Stimulated activated memory B cell treated with anti-CD40 and anti-IgM and Interleukin-4, amounts not matched to agents 10 μg/mL and 1 μg/mL and 100 μg/mL, for 72 hours (primary cell): ENCODE data around the gene ATP2C1.
"Not testable (repeated sequence)": the region's sequence is repeated elsewhere in the genome, so short reads cannot be mapped to it uniquely, and the experiment has no call there.

Experiments used
- ATAC-seq: fragments of 150-1000 bp; cut with Tn5 transposase; 2 replicates; pipeline ENCODE4 v1.10.0; 2021
- H3K27ac Mint-ChIP-seq: one replicate; pipeline ENCODE4 v1.8.0; 2022; ENCODE audit warnings: mild to moderate bottlenecking, mixed read lengths
- H3K27me3 Mint-ChIP-seq: one replicate; pipeline ENCODE4 v1.8.0; 2022; ENCODE audit warnings: mixed read lengths
- H3K36me3 Mint-ChIP-seq: one replicate; pipeline ENCODE4 v1.8.0; 2022; ENCODE audit warnings: mixed read lengths
- H3K4me1 Mint-ChIP-seq: one replicate; pipeline ENCODE4 v1.8.0; 2022; ENCODE audit warnings: mixed read lengths
- H3K4me3 Mint-ChIP-seq: one replicate; pipeline ENCODE4 v1.8.0; 2022; ENCODE audit warnings: mild to moderate bottlenecking, moderate library complexity, mixed read lengths
- H3K9me3 Mint-ChIP-seq: one replicate; pipeline ENCODE4 v1.8.0; 2022; ENCODE audit warnings: mixed read lengths

The ATP2C1 gene

DNA sequence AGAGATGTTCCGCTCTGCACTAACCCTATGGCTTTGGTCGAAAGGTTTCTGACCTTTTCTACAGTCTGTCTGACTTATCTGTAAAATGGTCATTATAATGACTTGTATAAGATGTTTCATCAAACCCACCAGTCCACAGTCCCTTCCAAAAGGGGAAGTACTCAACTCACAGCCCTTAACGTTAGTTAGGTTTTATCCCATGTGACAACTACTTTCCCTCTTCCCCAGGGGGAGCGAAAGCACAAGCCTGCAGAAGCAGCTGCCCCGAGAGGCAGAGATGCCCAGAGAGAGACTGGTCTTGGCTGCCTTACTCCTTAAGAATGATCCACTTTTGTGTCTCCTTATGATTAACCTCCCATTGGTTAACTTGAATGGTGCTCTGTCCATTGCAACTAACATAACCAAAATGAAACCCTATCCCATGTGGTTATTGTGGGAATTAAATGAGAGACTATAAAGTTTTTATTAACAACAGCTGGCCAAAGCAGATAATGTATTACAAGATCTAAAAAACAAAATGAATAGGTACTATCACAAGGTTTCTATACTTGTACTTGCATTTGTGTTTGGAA lies 126.3 kb downstream of the ATP2C1 start:
- H3K4me1 Mint-ChIP-seq = peaks cover 36% of the 10 kb centered on the region

DNA sequence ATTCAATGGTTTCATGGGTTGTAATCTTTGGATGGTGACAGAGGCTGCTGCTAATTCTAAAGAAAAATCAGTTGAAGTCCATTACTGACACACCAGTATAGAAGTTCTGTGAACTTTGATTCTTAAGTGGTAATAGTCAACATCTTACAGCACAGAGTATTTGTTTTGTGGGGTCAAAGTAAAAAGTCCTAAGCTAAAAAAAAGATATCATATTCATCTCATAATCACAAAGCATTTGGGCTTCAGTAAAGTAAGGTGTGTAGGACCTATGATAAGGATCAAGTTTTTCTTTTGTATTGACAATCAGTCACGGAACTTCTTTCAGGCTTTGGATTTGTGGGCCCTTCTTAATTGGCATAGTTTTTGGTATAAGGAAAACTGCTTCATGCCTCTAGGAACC lies 131.7 kb downstream of the ATP2C1 start:
- H3K36me3 Mint-ChIP-seq = peaks cover 22% of the 10 kb centered on the region
- no peaks in the 10 kb centered on the region for H3K27me3 Mint-ChIP-seq
- peak overlapping the region; percentile 89 for H3K27ac Mint-ChIP-seq
- H3K4me3 Mint-ChIP-seq = peak overlapping the region; percentile 91
- H3K9me3 Mint-ChIP-seq = no peaks in the 10 kb centered on the region
- no peak for ATAC-seq
- peaks cover 46% of the 10 kb centered on the region for H3K4me1 Mint-ChIP-seq

More for the DNA sequence above, 126.3 kb downstream of the ATP2C1 start:
- H3K4me3 Mint-ChIP-seq = no peak overlapping the region
- no peaks in the 10 kb centered on the region for H3K9me3 Mint-ChIP-seq
- H3K27ac Mint-ChIP-seq = no peak overlapping the region
- H3K36me3 Mint-ChIP-seq = peaks cover 36% of the 10 kb centered on the region
- H3K27me3 Mint-ChIP-seq = no peaks in the 10 kb centered on the region
- ATAC-seq = peak; percentile 50

DNA sequence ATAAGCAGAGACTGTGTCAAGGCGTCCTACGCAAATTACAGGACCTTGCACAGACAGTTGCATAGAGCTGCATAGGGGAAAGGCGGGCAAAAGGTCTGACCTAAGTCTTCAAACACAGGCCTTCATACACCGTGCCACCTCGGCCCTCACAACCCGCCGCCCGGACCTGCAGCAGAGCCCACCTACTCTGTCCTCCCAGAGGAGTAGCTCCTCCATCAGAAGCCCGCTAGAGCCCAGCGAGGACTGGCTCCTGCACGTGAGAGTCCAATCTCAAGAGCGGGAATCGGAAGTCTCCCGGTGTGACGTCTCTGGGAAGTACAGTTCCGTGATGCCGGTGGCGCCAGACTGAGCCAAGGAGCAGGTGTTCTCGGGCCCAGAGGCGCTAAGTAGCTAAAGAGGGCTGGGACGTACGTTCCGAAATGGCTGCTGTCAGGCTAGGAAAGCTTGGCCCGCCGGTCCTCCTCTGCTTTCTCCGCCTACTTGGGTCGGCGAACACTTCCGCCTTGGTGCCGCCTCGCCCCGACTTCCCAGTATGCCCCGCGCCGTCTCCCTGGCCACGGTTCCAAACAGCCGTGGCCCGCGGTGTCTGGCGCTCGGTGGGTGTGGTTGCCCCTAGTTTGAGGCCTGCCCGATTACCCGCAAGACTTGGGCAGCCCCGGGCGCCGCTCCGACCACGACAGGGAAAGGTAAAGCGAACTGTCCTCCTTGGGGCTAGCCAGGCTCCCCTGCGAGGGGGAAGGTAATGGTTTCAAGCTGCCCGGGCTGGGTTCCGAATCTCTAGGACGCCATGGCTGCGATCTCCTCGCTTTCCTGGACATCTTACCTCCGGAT lies 132.7 kb downstream of the ATP2C1 start, which contains the start of the genes ASTE1 and NEK11:
TSS of gene ASTE1 (minus strand) at position 505 of the 831 bp plus-strand sequence. CDS start 1,519 bp downstream, outside the sequence.
TSS of gene NEK11 (plus strand) at position 557 of the 831 bp plus-strand sequence. CDS start 2,832 bp downstream, outside the sequence.
- Mint-ChIP-seq H3K27me3 (no peaks in the 10 kb centered on the region), H3K4me1 (peaks cover 36% of the 10 kb centered on the region), H3K9me3 (no peaks in the 10 kb centered on the region), H3K27ac (peak within 1 kb of the TSS; percentile 89), H3K36me3 (peaks cover 21% of the 10 kb centered on the region), H3K4me3 (peak within 1 kb of the TSS; percentile 91)
- ATAC-seq = peak; percentile 100

DNA sequence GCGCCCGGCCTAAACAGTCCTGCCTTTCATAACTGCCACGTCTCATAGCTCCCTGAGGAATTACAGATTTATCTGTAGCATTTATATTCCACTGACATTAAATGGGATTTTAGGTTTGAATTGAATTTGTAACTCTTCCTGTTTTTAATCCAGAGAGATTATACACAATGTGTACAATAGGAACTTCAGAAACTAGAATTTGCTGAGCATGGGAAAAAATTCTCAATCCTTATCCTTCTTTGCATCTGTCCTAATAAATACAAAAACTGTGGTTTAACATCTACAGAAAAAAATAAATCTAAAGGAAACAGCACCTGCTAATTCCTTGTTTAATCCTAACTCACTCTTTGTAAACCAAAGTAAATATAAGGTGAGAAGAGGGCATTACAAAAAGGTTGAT lies 135.0 kb downstream of the ATP2C1 start:
- Mint-ChIP-seq H3K4me1 (peaks cover 30% of the 10 kb centered on the region), H3K9me3 (no peaks in the 10 kb centered on the region), H3K27me3 (no peaks in the 10 kb centered on the region), H3K27ac (no peak overlapping the region), H3K36me3 (peaks cover 16% of the 10 kb centered on the region), H3K4me3 (no peak overlapping the region)
- ATAC-seq = no peak

DNA sequence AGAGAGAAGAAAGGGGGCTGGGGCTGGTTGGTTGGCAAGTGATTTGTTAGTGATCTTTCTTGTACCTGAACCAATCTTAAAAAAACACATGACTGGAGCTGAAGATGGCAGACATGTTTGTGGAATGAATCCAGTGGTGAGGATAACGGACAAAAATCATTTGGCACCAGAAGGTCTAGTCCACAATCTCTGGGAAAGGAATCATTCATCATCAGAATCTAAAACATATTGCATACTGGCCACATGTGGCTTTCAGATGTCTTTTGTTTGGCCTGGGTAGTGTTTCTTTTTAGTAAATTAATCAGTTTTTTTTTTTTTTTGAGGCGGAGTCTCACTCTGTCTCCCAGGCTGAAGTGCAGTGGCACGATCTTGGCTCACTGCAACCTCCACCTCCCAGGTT lies 137.8 kb downstream of the ATP2C1 start:
- ATAC-seq = no peak
- peaks cover 5% of the 10 kb centered on the region for H3K4me1 Mint-ChIP-seq
- H3K27me3 Mint-ChIP-seq = no peaks in the 10 kb centered on the region
- no peaks in the 10 kb centered on the region for H3K9me3 Mint-ChIP-seq
- H3K27ac Mint-ChIP-seq = no peak overlapping the region
- H3K36me3 Mint-ChIP-seq = peaks cover 6% of the 10 kb centered on the region
- no peak overlapping the region for H3K4me3 Mint-ChIP-seq

DNA sequence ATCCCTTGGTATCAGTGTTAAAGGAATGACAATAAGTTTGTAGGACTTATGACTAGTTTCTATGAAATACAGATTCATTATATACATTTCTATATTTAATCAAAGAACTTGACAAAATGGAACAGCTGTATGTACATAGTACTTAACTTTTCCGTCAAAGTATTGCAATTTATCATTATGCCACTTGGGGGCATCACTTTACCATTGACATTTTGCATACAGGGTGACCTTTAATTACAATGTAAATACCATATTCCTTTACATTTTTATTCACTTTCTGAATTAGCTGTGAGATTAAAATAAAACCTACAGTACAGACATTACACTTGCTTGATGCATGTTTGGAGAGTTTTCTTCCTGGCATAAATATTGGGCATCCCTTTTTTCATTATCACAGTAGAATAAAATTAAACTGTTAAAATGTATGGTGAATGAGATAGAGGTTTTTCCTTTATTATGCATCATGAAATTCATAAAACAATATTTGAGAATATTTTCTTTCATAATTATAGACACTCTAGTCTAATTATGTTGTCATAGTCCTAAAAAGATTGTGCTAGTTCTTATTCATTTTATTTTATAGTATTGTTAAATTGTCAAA lies 139.7 kb downstream of the ATP2C1 start:
- ATAC-seq = no peak
- H3K27me3 Mint-ChIP-seq = no peaks in the 10 kb centered on the region
- H3K4me3 Mint-ChIP-seq = no peak overlapping the region

DNA sequence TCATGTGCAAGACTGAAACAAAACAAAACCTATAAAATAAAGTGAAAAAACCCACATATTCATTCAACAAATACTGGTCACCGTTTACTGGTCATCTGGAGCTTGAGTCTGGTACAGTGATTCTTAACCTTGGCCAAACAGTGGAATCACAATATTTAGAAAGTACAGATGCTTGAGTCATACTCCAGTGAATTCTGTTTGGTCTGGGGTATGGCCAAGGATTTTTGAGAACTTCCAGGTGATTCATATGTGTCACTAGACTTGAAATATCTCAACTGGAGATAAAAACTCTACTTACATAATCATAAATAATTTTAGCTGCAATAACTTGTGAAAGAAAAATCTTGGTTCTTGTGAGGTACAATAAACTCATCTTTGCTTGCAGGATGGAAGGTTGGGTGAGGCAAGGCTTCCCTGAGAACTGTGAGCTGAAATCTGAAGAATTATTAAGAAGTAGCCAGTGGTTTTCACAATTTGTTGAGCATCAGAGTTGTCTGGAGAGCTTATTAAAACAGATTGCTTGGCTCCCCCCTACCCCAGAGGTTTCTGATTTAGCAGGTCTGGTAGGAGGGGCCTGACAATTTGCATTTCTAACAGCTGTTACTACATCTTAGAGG lies 142.4 kb downstream of the ATP2C1 start:
- Mint-ChIP-seq H3K4me1 (no peaks in the 10 kb centered on the region), H3K9me3 (no peaks in the 10 kb centered on the region), H3K27ac (no peak overlapping the region), H3K4me3 (no peak overlapping the region), H3K36me3 (peaks cover 4% of the 10 kb centered on the region), H3K27me3 (no peaks in the 10 kb centered on the region)
- no peak for ATAC-seq

More for the DNA sequence above, 139.7 kb downstream of the ATP2C1 start:
- no peak overlapping the region for H3K27ac Mint-ChIP-seq
- no peaks in the 10 kb centered on the region for H3K4me1 Mint-ChIP-seq
- H3K9me3 Mint-ChIP-seq = no peaks in the 10 kb centered on the region
- H3K36me3 Mint-ChIP-seq = peaks cover 6% of the 10 kb centered on the region

DNA sequence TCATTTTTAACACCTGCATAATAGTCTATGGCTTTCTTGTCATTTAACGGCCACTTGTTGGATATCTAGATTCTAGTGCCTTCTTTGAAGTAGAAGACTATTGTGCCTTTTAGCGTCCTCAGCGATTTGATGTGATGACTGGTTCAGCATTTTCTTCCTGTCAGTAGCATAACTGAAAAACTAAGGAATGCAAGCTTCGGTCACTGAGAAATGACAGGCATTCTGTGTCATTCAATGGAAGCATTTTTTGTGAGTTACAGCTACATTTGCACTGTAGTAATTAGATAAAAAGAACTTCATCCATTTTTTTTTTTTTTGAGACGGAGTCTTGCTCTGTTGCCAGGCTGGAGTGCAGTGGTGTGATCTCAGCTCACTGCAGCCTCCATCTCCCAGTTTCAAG lies 143.1 kb downstream of the ATP2C1 start:
- Mint-ChIP-seq H3K27me3 (no peaks in the 10 kb centered on the region), H3K27ac (no peak overlapping the region), H3K4me3 (no peak overlapping the region)

DNA sequence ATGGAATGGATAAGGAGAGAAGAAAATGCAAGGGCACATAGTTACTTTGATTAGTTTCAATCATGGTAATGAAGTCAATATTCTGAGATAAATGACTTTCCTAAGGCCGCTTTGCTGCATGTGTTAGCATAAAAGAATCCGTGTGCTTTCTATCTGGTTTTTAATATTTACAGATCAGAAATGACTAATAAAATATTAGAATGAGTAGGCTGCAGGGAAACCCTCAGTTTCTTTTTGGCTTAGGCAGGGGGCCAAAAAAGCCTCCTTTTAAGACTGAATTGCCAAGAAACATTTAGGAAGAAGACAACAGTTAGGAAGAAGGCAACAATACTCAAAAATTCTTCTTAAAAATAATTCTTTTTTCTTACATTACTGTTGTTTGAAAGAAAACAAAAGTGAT lies 144.4 kb downstream of the ATP2C1 start:
- Mint-ChIP-seq H3K9me3 (no peaks in the 10 kb centered on the region), H3K4me1 (no peaks in the 10 kb centered on the region), H3K36me3 (peaks cover 6% of the 10 kb centered on the region), H3K4me3 (no peak overlapping the region), H3K27me3 (no peaks in the 10 kb centered on the region), H3K27ac (no peak overlapping the region)
- ATAC-seq = no peak

More for the DNA sequence above, 143.1 kb downstream of the ATP2C1 start:
- ATAC-seq = no peak
- H3K36me3 Mint-ChIP-seq = no peaks in the 10 kb centered on the region
- H3K4me1 Mint-ChIP-seq = no peaks in the 10 kb centered on the region
- no peaks in the 10 kb centered on the region for H3K9me3 Mint-ChIP-seq

DNA sequence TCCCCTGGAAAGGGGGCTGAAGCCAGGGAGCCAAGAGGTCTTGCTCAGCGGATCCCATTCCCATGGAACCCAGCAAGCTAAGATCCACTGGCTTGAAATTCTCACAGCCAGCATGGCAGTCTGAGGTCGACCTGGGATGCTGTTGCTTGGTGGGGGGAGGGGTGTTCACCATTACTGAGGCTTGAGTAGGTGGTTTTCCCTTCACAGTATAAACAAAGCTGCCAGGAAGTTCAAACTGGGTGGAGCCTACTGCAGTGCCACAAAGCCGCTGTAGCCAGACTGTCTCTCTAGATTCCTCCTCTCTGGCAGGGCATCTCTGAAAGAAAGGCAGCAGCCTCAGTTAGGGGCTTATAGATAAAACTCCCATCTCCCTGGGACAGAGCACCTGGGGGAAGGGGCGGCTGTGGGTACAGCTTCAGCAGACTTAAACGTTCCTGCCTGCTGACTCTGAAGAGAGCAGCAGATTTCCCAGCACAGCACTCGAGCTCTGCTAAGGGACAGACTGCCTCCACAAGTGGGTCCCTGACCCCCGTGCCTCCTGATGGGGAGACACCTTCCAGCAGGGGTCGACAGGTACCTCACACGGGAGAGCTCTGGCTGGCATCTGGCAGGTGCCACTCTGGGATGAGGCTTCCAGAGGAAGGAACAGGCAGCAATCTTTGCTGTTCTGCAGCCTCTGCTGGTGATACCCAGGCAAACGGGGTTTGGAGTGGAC lies 148.5 kb downstream of the ATP2C1 start:
- not testable (repeated sequence) for H3K27ac Mint-ChIP-seq, ATAC-seq, H3K4me1 Mint-ChIP-seq, H3K9me3 Mint-ChIP-seq, H3K4me3 Mint-ChIP-seq
- Mint-ChIP-seq H3K27me3 (peaks cover 16% of the 10 kb centered on the region), H3K36me3 (peaks cover 16% of the 10 kb centered on the region)

DNA sequence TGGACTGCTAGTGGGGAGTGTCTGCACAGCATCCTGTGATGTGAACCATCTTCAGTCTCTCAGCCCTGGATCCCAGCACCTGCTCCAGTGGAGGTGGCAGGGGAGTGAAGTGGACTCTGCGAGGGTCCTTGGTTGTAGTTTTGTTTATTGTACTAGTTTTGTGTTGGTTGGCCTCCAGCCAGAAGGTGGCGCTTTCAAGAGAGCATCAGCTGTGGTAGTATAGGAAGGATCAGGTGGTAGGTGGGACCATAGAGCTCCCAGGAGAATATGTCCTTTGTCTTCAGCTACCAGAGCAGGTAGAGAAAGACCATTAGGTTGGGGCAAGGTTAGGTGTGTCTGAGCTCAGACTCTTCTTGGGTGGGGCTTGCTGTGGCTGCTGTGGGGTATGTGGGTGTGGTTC lies 153.7 kb downstream of the ATP2C1 start:
- no peak for ATAC-seq
- H3K4me3 Mint-ChIP-seq = no peak overlapping the region
- H3K27ac Mint-ChIP-seq = no peak overlapping the region
- H3K36me3 Mint-ChIP-seq = peaks cover 24% of the 10 kb centered on the region
- H3K27me3 Mint-ChIP-seq = peaks cover 16% of the 10 kb centered on the region
- peaks cover 6% of the 10 kb centered on the region for H3K4me1 Mint-ChIP-seq
- H3K9me3 Mint-ChIP-seq = peaks cover 10% of the 10 kb centered on the region

DNA sequence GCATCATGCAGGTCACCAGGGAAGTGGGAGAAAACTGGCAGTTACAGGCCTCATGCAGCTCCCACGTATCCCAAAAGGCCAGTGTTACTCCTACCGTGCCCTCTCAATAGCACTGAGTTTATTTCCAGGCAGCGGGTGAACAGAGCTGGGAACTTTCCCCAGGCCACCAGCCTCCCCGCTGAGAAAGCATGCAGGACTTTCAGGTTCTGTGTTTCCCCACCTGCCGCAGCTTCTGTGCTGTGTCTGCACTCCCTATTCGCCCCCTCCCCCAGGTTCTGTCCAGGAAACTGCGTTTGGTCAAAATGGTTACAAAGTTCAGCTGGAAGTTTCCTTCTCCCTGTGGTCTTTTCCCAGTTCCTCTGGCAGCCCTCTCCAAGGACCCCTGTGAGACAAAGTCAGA lies 154.1 kb downstream of the ATP2C1 start:
- H3K4me3 Mint-ChIP-seq = no peak overlapping the region
- peaks cover 6% of the 10 kb centered on the region for H3K4me1 Mint-ChIP-seq
- H3K27me3 Mint-ChIP-seq = peaks cover 16% of the 10 kb centered on the region
- H3K36me3 Mint-ChIP-seq = peaks cover 21% of the 10 kb centered on the region
- ATAC-seq = no peak
- no peak overlapping the region for H3K27ac Mint-ChIP-seq
- H3K9me3 Mint-ChIP-seq = peaks cover 10% of the 10 kb centered on the region

DNA sequence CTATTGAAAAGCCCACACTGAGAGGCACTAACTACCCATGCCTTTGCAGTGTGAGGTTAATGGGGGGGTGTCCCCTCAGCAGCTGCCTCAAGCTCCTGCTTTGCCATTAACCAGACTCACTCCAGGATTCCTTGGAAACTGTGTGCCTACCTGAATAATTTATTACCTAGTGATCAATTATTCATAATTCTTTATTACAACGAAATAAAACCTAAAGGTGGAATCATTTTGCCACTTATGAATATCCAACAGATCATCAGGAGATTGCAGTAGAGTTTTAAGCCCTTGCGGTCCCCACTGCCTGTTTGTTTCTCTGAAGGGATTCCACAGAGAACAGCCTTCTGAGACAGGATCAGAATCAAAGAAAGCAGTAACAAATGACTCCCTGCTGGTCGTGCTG lies 156.1 kb downstream of the ATP2C1 start:
- ATAC-seq = no peak
- H3K9me3 Mint-ChIP-seq = peaks cover 4% of the 10 kb centered on the region
- H3K4me1 Mint-ChIP-seq = peaks cover 6% of the 10 kb centered on the region
- peaks cover 14% of the 10 kb centered on the region for H3K36me3 Mint-ChIP-seq
- peaks cover under 1% of the 10 kb centered on the region for H3K27me3 Mint-ChIP-seq
- H3K4me3 Mint-ChIP-seq = no peak overlapping the region
- no peak overlapping the region for H3K27ac Mint-ChIP-seq

DNA sequence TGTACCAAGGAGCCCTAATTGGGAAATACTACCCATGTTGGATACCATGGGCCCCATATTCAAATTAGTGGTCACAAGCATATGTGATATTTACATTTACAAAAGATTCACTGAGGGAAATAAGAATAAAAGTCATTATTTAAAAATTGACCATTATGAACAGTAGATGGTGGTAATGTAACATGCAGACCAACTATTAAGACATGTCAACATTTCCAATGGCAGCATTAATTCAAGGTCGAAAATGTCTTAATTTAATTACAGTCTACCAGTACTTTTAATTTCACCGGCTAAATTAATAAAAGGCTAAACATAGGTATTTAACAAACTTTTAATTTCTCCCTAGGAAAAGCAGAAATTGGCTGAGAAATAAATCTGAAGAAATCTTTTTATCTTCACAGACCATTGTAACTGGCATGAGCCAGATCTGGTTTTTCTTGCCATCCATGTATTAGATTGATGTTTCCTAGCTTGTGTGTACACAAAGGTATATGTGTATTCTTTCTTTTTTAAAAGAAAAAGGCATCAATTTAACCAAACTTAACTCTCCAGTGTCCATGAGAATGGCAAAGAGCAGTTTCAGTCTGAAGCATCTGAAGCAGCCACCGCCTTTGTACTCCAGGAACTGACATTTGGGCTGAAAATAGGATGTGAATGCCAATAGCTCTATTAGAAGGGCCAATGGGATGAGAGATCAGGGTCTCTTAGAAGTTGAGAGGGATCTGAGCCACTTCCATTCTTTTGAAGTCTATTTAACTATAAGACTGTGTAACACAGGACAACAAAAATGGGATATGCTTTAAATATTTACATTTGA lies 159.4 kb downstream of the ATP2C1 start:
- ATAC-seq = no peak
- Mint-ChIP-seq H3K36me3 (peaks cover 4% of the 10 kb centered on the region), H3K9me3 (no peaks in the 10 kb centered on the region), H3K27ac (no peak overlapping the region), H3K27me3 (no peaks in the 10 kb centered on the region), H3K4me1 (no peaks in the 10 kb centered on the region), H3K4me3 (no peak overlapping the region)
